ENCODE measurements around the gene IDH1. TPM values are rescaled to one million over a fixed set of nuclear protein-coding genes. Genes with fewer than 3 reads are reported as not detected.

The IDH1 gene
- total and polyA plus RNA-seq, 2 of the 13 experiments (the other 11 are each of a cell fraction or from before 2014, with no cell fraction given) = 312 to 1,077 TPM

DNA sequence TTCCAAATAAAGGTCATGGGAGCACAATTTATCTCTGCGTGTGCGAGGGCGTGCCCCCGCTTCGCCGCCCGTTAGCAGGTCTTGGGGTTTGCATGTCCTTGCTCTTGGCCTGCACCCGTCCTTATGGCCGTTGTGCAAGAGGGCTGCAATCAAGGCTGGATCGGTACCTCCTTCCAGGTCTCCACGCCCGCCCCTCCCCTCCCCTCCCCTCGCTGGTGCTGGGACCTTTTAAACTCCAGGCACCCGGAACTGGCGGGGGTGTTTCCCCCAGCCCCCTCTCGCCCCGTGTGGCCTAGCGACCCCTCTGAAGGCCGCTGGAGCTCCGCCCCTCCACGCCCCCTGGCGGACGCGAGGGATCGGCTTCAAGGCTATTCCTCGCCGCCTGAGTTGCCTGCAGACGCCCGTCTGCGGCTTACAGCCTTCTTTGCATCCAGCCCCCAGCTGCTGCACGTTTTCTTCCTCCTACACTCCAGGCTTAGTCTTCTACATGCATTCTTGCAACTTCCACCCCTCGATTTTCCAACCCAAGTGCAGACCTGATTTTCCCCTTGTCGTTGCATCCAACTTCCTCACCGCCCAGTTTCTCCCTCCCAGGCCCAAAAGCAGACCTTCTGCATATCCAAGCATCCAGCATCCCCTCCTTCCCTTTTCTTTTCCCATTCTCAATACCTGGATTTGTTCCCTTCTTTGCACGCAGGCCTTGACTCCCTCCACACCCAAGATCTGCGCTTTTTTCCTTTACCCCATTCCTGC is 577 bp downstream of the IDH1 start (continued):
- TF ChIP-seq, protein P1, sequence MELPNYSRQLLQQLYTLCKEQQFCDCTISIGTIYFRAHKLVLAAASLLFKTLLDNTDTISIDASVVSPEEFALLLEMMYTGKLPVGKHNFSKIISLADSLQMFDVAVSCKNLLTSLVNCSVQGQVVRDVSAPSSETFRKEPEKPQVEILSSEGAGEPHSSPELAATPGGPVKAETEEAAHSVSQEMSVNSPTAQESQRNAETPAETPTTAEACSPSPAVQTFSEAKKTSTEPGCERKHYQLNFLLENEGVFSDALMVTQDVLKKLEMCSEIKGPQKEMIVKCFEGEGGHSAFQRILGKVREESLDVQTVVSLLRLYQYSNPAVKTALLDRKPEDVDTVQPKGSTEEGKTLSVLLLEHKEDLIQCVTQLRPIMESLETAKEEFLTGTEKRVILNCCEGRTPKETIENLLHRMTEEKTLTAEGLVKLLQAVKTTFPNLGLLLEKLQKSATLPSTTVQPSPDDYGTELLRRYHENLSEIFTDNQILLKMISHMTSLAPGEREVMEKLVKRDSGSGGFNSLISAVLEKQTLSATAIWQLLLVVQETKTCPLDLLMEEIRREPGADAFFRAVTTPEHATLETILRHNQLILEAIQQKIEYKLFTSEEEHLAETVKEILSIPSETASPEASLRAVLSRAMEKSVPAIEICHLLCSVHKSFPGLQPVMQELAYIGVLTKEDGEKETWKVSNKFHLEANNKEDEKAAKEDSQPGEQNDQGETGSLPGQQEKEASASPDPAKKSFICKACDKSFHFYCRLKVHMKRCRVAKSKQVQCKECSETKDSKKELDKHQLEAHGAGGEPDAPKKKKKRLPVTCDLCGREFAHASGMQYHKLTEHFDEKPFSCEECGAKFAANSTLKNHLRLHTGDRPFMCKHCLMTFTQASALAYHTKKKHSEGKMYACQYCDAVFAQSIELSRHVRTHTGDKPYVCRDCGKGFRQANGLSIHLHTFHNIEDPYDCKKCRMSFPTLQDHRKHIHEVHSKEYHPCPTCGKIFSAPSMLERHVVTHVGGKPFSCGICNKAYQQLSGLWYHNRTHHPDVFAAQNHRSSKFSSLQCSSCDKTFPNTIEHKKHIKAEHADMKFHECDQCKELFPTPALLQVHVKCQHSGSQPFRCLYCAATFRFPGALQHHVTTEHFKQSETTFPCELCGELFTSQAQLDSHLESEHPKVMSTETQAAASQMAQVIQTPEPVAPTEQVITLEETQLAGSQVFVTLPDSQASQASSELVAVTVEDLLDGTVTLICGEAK (IDR thresholded peaks at IDR 0.05) = no peak
- TF ChIP-seq, protein P1 (CRISPR knock-in tag; IDR thresholded peaks at IDR 0.05) = no peak; the same call in 1 of the 2 replicates
- TF ChIP-seq AKAP8 (CRISPR knock-in tag; IDR thresholded peaks at IDR 0.05) (0 out of 2 replicates have a peak, but pooled peaks have one; percentile 63), ARNTL (CRISPR knock-in tag; IDR thresholded peaks at IDR 0.05) (peak; percentile 84), ZFP82 (CRISPR knock-in tag; IDR thresholded peaks at IDR 0.05; ENCODE audit: borderline replicate concordance) (no peak), AGO2 (optimal IDR thresholded peaks at IDR 0.05; ENCODE audit: low read depth, low read length) (peak; percentile 77), ETV5 (CRISPR knock-in tag; IDR thresholded peaks at IDR 0.05; ENCODE audit: borderline replicate concordance) (peak; percentile 72; the same call in 1 of the 2 replicates), NCOA2 (CRISPR knock-in tag; IDR thresholded peaks at IDR 0.05) (peak; percentile 94), ZNF441 (CRISPR knock-in tag; IDR thresholded peaks at IDR 0.05; ENCODE audit: borderline replicate concordance) (peak; percentile 51), GLI4 (CRISPR knock-in tag; IDR thresholded peaks at IDR 0.05; ENCODE audit: borderline replicate concordance) (peak; percentile 26; the same call in 1 of the 2 replicates), SMC3 (IDR thresholded peaks at IDR 0.05; ENCODE audit: low read length) (no peak; the same call in 1 of the 2 replicates), ZNF337 (CRISPR knock-in tag; IDR thresholded peaks at IDR 0.05; ENCODE audit: borderline replicate concordance, low read depth) (peak; percentile 48; the same call in 1 of the 2 replicates), PTBP1 (IDR thresholded peaks at IDR 0.05; ENCODE audit: low read depth, low read length, poor library complexity, severe bottlenecking) (peak; percentile 79), ZNF530 (CRISPR knock-in tag; IDR thresholded peaks at IDR 0.05; ENCODE audit: low read depth) (no peak), MATR3 (CRISPR knock-in tag; IDR thresholded peaks at IDR 0.05) (no peak)
- TF ChIP-seq, protein P2, sequence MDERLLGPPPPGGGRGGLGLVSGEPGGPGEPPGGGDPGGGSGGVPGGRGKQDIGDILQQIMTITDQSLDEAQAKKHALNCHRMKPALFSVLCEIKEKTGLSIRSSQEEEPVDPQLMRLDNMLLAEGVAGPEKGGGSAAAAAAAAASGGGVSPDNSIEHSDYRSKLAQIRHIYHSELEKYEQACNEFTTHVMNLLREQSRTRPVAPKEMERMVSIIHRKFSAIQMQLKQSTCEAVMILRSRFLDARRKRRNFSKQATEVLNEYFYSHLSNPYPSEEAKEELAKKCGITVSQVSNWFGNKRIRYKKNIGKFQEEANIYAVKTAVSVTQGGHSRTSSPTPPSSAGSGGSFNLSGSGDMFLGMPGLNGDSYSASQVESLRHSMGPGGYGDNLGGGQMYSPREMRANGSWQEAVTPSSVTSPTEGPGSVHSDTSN (CRISPR knock-in tag; IDR thresholded peaks at IDR 0.05) = 0 out of 2 replicates have a peak, but pooled peaks have one; percentile 7
- TF ChIP-seq, protein P3, sequence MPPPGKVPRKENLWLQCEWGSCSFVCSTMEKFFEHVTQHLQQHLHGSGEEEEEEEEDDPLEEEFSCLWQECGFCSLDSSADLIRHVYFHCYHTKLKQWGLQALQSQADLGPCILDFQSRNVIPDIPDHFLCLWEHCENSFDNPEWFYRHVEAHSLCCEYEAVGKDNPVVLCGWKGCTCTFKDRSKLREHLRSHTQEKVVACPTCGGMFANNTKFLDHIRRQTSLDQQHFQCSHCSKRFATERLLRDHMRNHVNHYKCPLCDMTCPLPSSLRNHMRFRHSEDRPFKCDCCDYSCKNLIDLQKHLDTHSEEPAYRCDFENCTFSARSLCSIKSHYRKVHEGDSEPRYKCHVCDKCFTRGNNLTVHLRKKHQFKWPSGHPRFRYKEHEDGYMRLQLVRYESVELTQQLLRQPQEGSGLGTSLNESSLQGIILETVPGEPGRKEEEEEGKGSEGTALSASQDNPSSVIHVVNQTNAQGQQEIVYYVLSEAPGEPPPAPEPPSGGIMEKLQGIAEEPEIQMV (CRISPR knock-in tag; IDR thresholded peaks at IDR 0.05; ENCODE audit: low read depth) = peak; percentile 79; the same call in 1 of the 2 replicates
